HepG2 (cell line): ENCODE results near the gene ABHD15. TPM values are rescaled to one million over a fixed set of nuclear protein-coding genes. Genes with fewer than 3 reads are reported as not detected.

ENCODE experiments used
- ATM ChIP-seq: fragments of 450-650 bp; IDR thresholded peaks from 2 replicates; pipeline ENCODE4 v1.7.1; 2017; ENCODE audit warnings: mild to moderate bottlenecking, borderline replicate concordance
- FOXM1 ChIP-seq: sonication (generic); formaldehyde crosslinking; IDR thresholded peaks from 2 replicates; pipeline ENCODE4 v1.5.0; 2020; ENCODE audit warnings: missing genetic modification reagents
- GMEB2 ChIP-seq: IDR thresholded peaks from 2 replicates; pipeline ENCODE4 v1.6.1; 2016; ENCODE audit warnings: missing biosample characterization, missing genetic modification reagents, low read depth
- HNF1B ChIP-seq: sonication (generic); formaldehyde crosslinking; IDR thresholded peaks from 2 replicates; pipeline ENCODE4 v1.5.1; 2020; ENCODE audit warnings: mild to moderate bottlenecking, moderate library complexity, missing genetic modification reagents
- KDM3A ChIP-seq: IDR thresholded peaks from 2 replicates; pipeline ENCODE4 v1.6.1; 2018; ENCODE audit warnings: low read depth, missing compliant biosample characterization
- LCORL ChIP-seq, 2 experiments: fragments of 450-650 bp in 1 of 2; sonication (generic) in 1 of 2; formaldehyde crosslinking in 1 of 2; IDR thresholded peaks; 2 replicates each; pipeline versions ENCODE4 v1.5.0 to v1.6.1; 2017 to 2020; ENCODE audit warnings: antibody characterized with exemption in 1 of 2, missing genetic modification reagents in 1 of 2
- MEF2D ChIP-seq: sonication (generic); formaldehyde crosslinking; IDR thresholded peaks from 2 replicates; pipeline ENCODE4 v1.5.1; 2020; ENCODE audit warnings: mild to moderate bottlenecking, missing genetic modification reagents
- PCBP2 ChIP-seq: fragments of 200-400 bp; formaldehyde crosslinking; optimal IDR thresholded peaks from 2 replicates; pipeline ENCODE3; 2018; ENCODE audit warnings: low read length, low read depth; ENCODE audit not compliant: poor library complexity, severe bottlenecking
- RELA ChIP-seq: sonication (generic); formaldehyde crosslinking; IDR thresholded peaks from 2 replicates; pipeline ENCODE4 v1.4.0; 2020; ENCODE audit warnings: missing genetic modification reagents
- SAP130 ChIP-seq: IDR thresholded peaks from 2 replicates; pipeline ENCODE4 v1.6.1; 2016; ENCODE audit warnings: low read depth
- TBP ChIP-seq: sonication (generic); formaldehyde crosslinking; IDR thresholded peaks from 2 replicates; pipeline ENCODE4 v1.5.0; 2020; ENCODE audit warnings: missing genetic modification reagents
- ZBTB26 ChIP-seq: IDR thresholded peaks from 2 replicates; pipeline ENCODE4 v1.6.1; 2016; ENCODE audit warnings: missing compliant biosample characterization, missing genetic modification reagents, borderline replicate concordance
- ZNF17 ChIP-seq: sonication (generic); formaldehyde crosslinking; IDR thresholded peaks from 2 replicates; pipeline ENCODE4 v1.5.0; 2020; ENCODE audit warnings: mild to moderate bottlenecking, missing genetic modification reagents
- ZNF251 ChIP-seq: sonication (generic); formaldehyde crosslinking; IDR thresholded peaks from 2 replicates; pipeline ENCODE4 v1.9.0; 2021; ENCODE audit warnings: mild to moderate bottlenecking, missing genetic modification reagents
- ZNF432 ChIP-seq: sonication (generic); formaldehyde crosslinking; IDR thresholded peaks from 2 replicates; pipeline ENCODE4 v1.5.0; 2020; ENCODE audit warnings: missing genetic modification reagents, mild to moderate bottlenecking, borderline replicate concordance
- ZNF484 ChIP-seq: sonication (generic); formaldehyde crosslinking; IDR thresholded peaks from 2 replicates; pipeline ENCODE4 v1.5.1; 2020; ENCODE audit warnings: mild to moderate bottlenecking, low read depth, missing genetic modification reagents, borderline replicate concordance
- ZNF530 ChIP-seq: sonication (generic); formaldehyde crosslinking; IDR thresholded peaks from 2 replicates; pipeline ENCODE4 v1.5.0; 2020; ENCODE audit warnings: low read depth, mild to moderate bottlenecking, missing genetic modification reagents
- polyA plus RNA-seq, 8 experiments: library from polyadenylated mRNA; depleted of rRNA in 3 of 8; stranded (reverse) in 7 of 8; unstranded in 1 of 8; fragments of >200 nt; fragmentation: Illumina TruSeq in 4 of 8; extraction: Trizol in 4 of 8; gene quantifications; 2 replicates each; pipeline versions ENCODE4 v1.2.1 to v1.2.3, GENCODE V29; 2011 to 2016; ENCODE audit warnings: low read depth in 4 of 8, missing spikeins in 1 of 8, mixed read lengths in 1 of 8; ENCODE audit not compliant: insufficient read depth in 1 of 8
- total RNA-seq, 5 experiments: library from RNA; depleted of rRNA; stranded (reverse); fragments of >200 nt; fragmentation: Illumina TruSeq; extraction: Trizol; gene quantifications; 2 replicates each; pipeline ENCODE4 v1.2.3, GENCODE V29; 2016; ENCODE audit warnings: low read depth in 1 of 5
- TF ChIP-seq, protein P1 (sequence below): IDR thresholded peaks from 2 replicates; pipeline ENCODE4 v1.6.1; 2016; ENCODE audit warnings: missing compliant biosample characterization, missing genetic modification reagents, borderline replicate concordance
- TF ChIP-seq, protein P2 (sequence below): sonication (generic); formaldehyde crosslinking; IDR thresholded peaks from 2 replicates; pipeline ENCODE4 v1.4.0; 2020; ENCODE audit warnings: mild to moderate bottlenecking, missing genetic modification reagents, borderline replicate concordance
- TF ChIP-seq, protein P3 (sequence below): IDR thresholded peaks from 2 replicates; pipeline ENCODE4 v1.6.1; 2016

The ABHD15 gene
- total and polyA plus RNA-seq, 2 of the 13 experiments (the other 11 are each of a cell fraction or from before 2014, with no cell fraction given) = 2.4 to 7.7 TPM

DNA sequence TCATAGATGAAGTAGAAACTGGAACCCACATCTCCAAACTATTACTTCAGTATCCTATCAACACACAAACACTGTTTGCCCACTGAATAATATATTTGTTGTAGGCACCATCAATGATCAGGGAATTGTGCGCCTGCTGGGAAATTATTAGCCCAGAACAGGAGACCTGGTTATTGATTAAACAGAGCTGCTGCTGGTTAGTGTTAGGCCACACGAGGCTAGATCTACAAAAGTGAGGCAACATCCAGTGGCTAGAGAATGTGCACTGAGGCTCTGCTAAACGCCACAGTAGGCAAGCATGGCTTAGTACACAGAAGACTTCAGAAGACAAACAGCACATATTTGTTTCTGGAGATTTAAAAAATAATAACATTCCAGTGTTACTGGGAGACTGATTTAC lies 11.0 kb downstream of the ABHD15 start (continued):
- no peak for TF ChIP-seq KDM3A
- no peak for TF ChIP-seq ZNF484
- TF ChIP-seq HNF1B (CRISPR knock-in tag) = peak; percentile 98
- TF ChIP-seq PCBP2 = no peak
- TF ChIP-seq, protein P1, sequence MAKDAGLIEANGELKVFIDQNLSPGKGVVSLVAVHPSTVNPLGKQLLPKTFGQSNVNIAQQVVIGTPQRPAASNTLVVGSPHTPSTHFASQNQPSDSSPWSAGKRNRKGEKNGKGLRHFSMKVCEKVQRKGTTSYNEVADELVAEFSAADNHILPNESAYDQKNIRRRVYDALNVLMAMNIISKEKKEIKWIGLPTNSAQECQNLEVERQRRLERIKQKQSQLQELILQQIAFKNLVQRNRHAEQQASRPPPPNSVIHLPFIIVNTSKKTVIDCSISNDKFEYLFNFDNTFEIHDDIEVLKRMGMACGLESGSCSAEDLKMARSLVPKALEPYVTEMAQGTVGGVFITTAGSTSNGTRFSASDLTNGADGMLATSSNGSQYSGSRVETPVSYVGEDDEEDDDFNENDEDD (CRISPR knock-in tag) = peak; percentile 31; the same call in 1 of the 2 replicates
- no peak for TF ChIP-seq RELA (CRISPR knock-in tag)
- no peak for TF ChIP-seq ZNF251 (CRISPR knock-in tag)
- no peak for TF ChIP-seq LCORL (IDR thresholded peaks at IDR 0.05)
- 0 out of 2 replicates have a peak, but pooled peaks have one; percentile 35 for TF ChIP-seq LCORL (CRISPR knock-in tag; IDR thresholded peaks at IDR 0.05)
- TF ChIP-seq ZNF432 (CRISPR knock-in tag) = no peak
- TF ChIP-seq, protein P2, sequence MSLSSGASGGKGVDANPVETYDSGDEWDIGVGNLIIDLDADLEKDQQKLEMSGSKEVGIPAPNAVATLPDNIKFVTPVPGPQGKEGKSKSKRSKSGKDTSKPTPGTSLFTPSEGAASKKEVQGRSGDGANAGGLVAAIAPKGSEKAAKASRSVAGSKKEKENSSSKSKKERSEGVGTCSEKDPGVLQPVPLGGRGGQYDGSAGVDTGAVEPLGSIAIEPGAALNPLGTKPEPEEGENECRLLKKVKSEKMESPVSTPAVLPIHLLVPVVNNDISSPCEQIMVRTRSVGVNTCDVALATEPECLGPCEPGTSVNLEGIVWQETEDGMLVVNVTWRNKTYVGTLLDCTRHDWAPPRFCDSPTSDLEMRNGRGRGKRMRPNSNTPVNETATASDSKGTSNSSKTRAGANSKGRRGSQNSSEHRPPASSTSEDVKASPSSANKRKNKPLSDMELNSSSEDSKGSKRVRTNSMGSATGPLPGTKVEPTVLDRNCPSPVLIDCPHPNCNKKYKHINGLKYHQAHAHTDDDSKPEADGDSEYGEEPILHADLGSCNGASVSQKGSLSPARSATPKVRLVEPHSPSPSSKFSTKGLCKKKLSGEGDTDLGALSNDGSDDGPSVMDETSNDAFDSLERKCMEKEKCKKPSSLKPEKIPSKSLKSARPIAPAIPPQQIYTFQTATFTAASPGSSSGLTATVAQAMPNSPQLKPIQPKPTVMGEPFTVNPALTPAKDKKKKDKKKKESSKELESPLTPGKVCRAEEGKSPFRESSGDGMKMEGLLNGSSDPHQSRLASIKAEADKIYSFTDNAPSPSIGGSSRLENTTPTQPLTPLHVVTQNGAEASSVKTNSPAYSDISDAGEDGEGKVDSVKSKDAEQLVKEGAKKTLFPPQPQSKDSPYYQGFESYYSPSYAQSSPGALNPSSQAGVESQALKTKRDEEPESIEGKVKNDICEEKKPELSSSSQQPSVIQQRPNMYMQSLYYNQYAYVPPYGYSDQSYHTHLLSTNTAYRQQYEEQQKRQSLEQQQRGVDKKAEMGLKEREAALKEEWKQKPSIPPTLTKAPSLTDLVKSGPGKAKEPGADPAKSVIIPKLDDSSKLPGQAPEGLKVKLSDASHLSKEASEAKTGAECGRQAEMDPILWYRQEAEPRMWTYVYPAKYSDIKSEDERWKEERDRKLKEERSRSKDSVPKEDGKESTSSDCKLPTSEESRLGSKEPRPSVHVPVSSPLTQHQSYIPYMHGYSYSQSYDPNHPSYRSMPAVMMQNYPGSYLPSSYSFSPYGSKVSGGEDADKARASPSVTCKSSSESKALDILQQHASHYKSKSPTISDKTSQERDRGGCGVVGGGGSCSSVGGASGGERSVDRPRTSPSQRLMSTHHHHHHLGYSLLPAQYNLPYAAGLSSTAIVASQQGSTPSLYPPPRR (CRISPR knock-in tag) = peak; percentile 65; the same call in 1 of the 2 replicates
- TF ChIP-seq, protein P3, sequence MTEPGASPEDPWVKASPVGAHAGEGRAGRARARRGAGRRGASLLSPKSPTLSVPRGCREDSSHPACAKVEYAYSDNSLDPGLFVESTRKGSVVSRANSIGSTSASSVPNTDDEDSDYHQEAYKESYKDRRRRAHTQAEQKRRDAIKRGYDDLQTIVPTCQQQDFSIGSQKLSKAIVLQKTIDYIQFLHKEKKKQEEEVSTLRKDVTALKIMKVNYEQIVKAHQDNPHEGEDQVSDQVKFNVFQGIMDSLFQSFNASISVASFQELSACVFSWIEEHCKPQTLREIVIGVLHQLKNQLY (CRISPR knock-in tag) = peak; percentile 24; the same call in 1 of the 2 replicates
- no peak for TF ChIP-seq ZNF530 (CRISPR knock-in tag)
- no peak for TF ChIP-seq MEF2D (CRISPR knock-in tag)
- peak; percentile 88 for TF ChIP-seq SAP130
- TF ChIP-seq ZBTB26 (CRISPR knock-in tag) = no peak
- TF ChIP-seq ZNF17 (CRISPR knock-in tag) = no peak
- TF ChIP-seq ATM = no peak
- TF ChIP-seq FOXM1 (CRISPR knock-in tag) = no peak
- TF ChIP-seq GMEB2 (CRISPR knock-in tag) = no peak
- no peak for TF ChIP-seq TBP (CRISPR knock-in tag)
